ENCODE data around the gene SCAP.

The SCAP gene

GRCh38 chr3:47365213-47366153, 110.3 kb downstream of the SCAP start:
- Histone ChIP-seq H3K27ac (ENCODE audit: extremely low read depth, low read depth, low read length) (no peak overlapping the region), H3K9me3 (ENCODE audit: control insufficient read depth, insufficient read depth, low read depth, low read length) (no peaks in the 10 kb centered on the region), H3K36me3 (ENCODE audit: control insufficient read depth in 2 of 2, insufficient read depth in 1 of 2, low read length in 2 of 2) (no peaks in the 10 kb centered on the region), H3K4me3 (ENCODE audit: low read depth, low read length) (no peak overlapping the region), H3K4me1 (ENCODE audit: control insufficient read depth, insufficient read depth, low read length) (no peaks in the 10 kb centered on the region)
- ChIA-PET CTCF (interaction anchor here (0.6 to 0.7 kb wide), 2 partner anchors 673 to 891 kb away, joined by 3 to 6 read pairs; no protein-coding TSS in a partner anchor), POLR2A (no interaction called here)
- no peak for TF ChIP-seq YY2 (tag by site-specific recombination; IDR thresholded peaks at IDR 0.05)

Data from HEK293 (cell line).